ENCODE measurements around the gene IL18R1.

The IL18R1 gene

GRCh38 chr2:102336502-102336945, 19.1 kb upstream of the IL18R1 start:
- Histone ChIP-seq H3K4me2 (ENCODE audit: low read length) (no peak overlapping the region), H2AFZ (no peak overlapping the region), H3K4me3 (ENCODE audit: low read depth, low read length) (no peak overlapping the region), H3K9ac (no peak overlapping the region), H3K79me2 (no peaks in the 10 kb centered on the region), H3K27me3 (ENCODE audit: control insufficient read depth, insufficient read depth, low read length) (no peaks in the 10 kb centered on the region), H3K9me3 (ENCODE audit: control insufficient read depth, low read length) (no peaks in the 10 kb centered on the region), H3K36me3 (ENCODE audit: control insufficient read depth, insufficient read depth, low read length) (no peaks in the 10 kb centered on the region), H3K4me1 (no peaks in the 10 kb centered on the region), H3K27ac (peak overlapping the region; percentile 47)
- TF ChIP-seq, protein P1, sequence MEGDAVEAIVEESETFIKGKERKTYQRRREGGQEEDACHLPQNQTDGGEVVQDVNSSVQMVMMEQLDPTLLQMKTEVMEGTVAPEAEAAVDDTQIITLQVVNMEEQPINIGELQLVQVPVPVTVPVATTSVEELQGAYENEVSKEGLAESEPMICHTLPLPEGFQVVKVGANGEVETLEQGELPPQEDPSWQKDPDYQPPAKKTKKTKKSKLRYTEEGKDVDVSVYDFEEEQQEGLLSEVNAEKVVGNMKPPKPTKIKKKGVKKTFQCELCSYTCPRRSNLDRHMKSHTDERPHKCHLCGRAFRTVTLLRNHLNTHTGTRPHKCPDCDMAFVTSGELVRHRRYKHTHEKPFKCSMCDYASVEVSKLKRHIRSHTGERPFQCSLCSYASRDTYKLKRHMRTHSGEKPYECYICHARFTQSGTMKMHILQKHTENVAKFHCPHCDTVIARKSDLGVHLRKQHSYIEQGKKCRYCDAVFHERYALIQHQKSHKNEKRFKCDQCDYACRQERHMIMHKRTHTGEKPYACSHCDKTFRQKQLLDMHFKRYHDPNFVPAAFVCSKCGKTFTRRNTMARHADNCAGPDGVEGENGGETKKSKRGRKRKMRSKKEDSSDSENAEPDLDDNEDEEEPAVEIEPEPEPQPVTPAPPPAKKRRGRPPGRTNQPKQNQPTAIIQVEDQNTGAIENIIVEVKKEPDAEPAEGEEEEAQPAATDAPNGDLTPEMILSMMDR (IDR thresholded peaks at IDR 0.05) = no peak

DNA sequence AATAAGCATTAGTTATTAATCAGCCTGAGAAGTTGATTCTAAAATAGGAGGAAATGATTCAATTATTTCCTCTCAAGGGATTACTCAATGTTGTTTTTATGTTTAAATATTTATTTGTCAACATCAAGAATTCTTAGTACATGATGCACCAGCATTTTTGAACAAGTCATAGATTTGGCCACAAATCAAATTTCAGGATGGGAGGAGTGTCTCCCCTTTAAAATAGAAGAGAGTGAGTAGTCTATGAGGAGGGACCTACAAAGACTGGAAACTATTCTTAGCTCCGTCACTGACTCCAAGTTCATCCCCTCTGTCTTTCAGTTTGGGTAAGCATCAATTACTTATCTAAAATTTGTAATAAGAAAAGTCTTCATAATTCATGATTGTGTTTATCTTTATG, 18.6 kb upstream of the IL18R1 start:
- H3K4me3 ChIP-seq (ENCODE audit: low read depth, low read length) = no peak overlapping the region
- H2AFZ ChIP-seq = no peak overlapping the region
- TF ChIP-seq, protein P1 (IDR thresholded peaks at IDR 0.05) = no peak
- H3K4me1 ChIP-seq = no peaks in the 10 kb centered on the region
- no peak overlapping the region for H3K9ac ChIP-seq
- no peaks in the 10 kb centered on the region for H3K9me3 ChIP-seq (ENCODE audit: control insufficient read depth, low read length)
- H3K27me3 ChIP-seq (ENCODE audit: control insufficient read depth, insufficient read depth, low read length) = no peaks in the 10 kb centered on the region
- peak overlapping the region; percentile 47 for H3K27ac ChIP-seq
- no peaks in the 10 kb centered on the region for H3K79me2 ChIP-seq
- H3K4me2 ChIP-seq (ENCODE audit: low read length) = no peak overlapping the region
- no peaks in the 10 kb centered on the region for H3K36me3 ChIP-seq (ENCODE audit: control insufficient read depth, insufficient read depth, low read length)

GRCh38 chr2:102337481-102338386, 17.9 kb upstream of the IL18R1 start:
- H3K9me3 ChIP-seq (ENCODE audit: control insufficient read depth, low read length) = no peaks in the 10 kb centered on the region
- no peaks in the 10 kb centered on the region for H3K4me1 ChIP-seq
- no peaks in the 10 kb centered on the region for H3K27me3 ChIP-seq (ENCODE audit: control insufficient read depth, insufficient read depth, low read length)
- H3K79me2 ChIP-seq = no peaks in the 10 kb centered on the region
- no peak overlapping the region for H3K4me3 ChIP-seq (ENCODE audit: low read depth, low read length)
- H3K9ac ChIP-seq = no peak overlapping the region
- no peak overlapping the region for H2AFZ ChIP-seq
- TF ChIP-seq, protein P1 (IDR thresholded peaks at IDR 0.05) = no peak
- no peaks in the 10 kb centered on the region for H3K36me3 ChIP-seq (ENCODE audit: control insufficient read depth, insufficient read depth, low read length)
- H3K4me2 ChIP-seq (ENCODE audit: low read length) = no peak overlapping the region
- H3K27ac ChIP-seq = no peak overlapping the region

DNA sequence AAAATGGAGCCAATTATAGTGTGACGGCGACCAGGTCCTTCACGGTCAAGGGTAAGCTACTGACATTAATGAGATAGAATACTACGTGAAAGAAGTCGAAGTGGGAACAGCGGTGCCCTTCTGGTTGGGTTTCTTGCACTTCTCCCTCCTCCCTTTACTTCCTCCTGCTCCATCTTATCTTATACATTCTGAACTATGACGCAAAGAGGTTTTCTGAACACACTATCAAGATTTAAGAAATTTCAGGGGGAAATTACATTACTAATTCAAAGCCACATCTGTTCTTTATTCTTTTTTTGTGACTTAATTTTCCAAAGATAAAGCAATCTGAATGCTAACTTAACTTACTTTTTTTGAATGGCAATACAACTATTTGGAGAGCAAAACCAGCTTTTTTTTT, 14.8 kb upstream of the IL18R1 start:
- no peaks in the 10 kb centered on the region for H3K27me3 ChIP-seq (ENCODE audit: control insufficient read depth, insufficient read depth, low read length)
- TF ChIP-seq, protein P1 (IDR thresholded peaks at IDR 0.05) = no peak
- H3K36me3 ChIP-seq (ENCODE audit: control insufficient read depth, insufficient read depth, low read length) = no peaks in the 10 kb centered on the region
- H3K79me2 ChIP-seq = no peaks in the 10 kb centered on the region
- no peak overlapping the region for H3K27ac ChIP-seq
- H2AFZ ChIP-seq = no peak overlapping the region
- H3K9me3 ChIP-seq (ENCODE audit: control insufficient read depth, low read length) = no peaks in the 10 kb centered on the region
- no peak overlapping the region for H3K4me2 ChIP-seq (ENCODE audit: low read length)
- no peak overlapping the region for H3K9ac ChIP-seq
- H3K4me1 ChIP-seq = no peaks in the 10 kb centered on the region
- no peak overlapping the region for H3K4me3 ChIP-seq (ENCODE audit: low read depth, low read length)

GRCh38 chr2:102342888-102343287, 12.7 kb upstream of the IL18R1 start:
- TF ChIP-seq, protein P1 (IDR thresholded peaks at IDR 0.05) = no peak
- no peaks in the 10 kb centered on the region for H3K36me3 ChIP-seq (ENCODE audit: control insufficient read depth, insufficient read depth, low read length)
- H3K27me3 ChIP-seq (ENCODE audit: control insufficient read depth, insufficient read depth, low read length) = no peaks in the 10 kb centered on the region
- H3K27ac ChIP-seq = no peak overlapping the region
- H3K4me3 ChIP-seq (ENCODE audit: low read depth, low read length) = no peak overlapping the region
- no peak overlapping the region for H2AFZ ChIP-seq
- H3K4me1 ChIP-seq = no peaks in the 10 kb centered on the region
- no peaks in the 10 kb centered on the region for H3K79me2 ChIP-seq
- no peak overlapping the region for H3K4me2 ChIP-seq (ENCODE audit: low read length)
- H3K9ac ChIP-seq = no peak overlapping the region
- no peaks in the 10 kb centered on the region for H3K9me3 ChIP-seq (ENCODE audit: control insufficient read depth, low read length)
